BLaER1 treated with 17β-estradiol and CSF1 and Interleukin-3, amounts not matched to agents 10 nM and 100 nM (cell line): Measurements from ENCODE around the gene ARMC9.
A peak's percentile ranks its signal among the peaks of the same experiment; 100 is the strongest.

Experiments
- H3K27ac ChIP-seq, 11 experiments: shearing (Covaris generic); formaldehyde crosslinking; 2 replicates each; pipeline ENCODE4 v1.8.1; 2022
- H3K27me3 ChIP-seq, 11 experiments: shearing (Covaris generic); formaldehyde crosslinking; 2 replicates each; pipeline ENCODE4 v1.8.1; 2022
- H3K36me3 ChIP-seq, 11 experiments: shearing (Covaris generic); formaldehyde crosslinking; 2 replicates each; pipeline ENCODE4 v1.8.1; 2022
- H3K4me1 ChIP-seq, 10 experiments: shearing (Covaris generic); formaldehyde crosslinking; 2 replicates each; pipeline ENCODE4 v1.8.1; 2022
- H3K4me2 ChIP-seq, 11 experiments: shearing (Covaris generic); formaldehyde crosslinking; 2 replicates each; pipeline ENCODE4 v1.8.1; 2022
- H3K4me3 ChIP-seq, 10 experiments: shearing (Covaris generic); formaldehyde crosslinking; 2 replicates each; pipeline ENCODE4 v1.8.1; 2022
- H3K9ac ChIP-seq, 11 experiments: shearing (Covaris generic); formaldehyde crosslinking; 2 replicates each; pipeline ENCODE4 v1.8.1; 2022
- H3K9me3 ChIP-seq, 11 experiments: shearing (Covaris generic); formaldehyde crosslinking; replicated peaks in 1 of 11; 2 replicates each; pipeline ENCODE4 v1.8.1; 2022
- H4K20me1 ChIP-seq, 11 experiments: shearing (Covaris generic); formaldehyde crosslinking; 2 replicates each; pipeline ENCODE4 v1.8.1; 2022
- Cebpa-rat ChIP-seq, 11 experiments: shearing (Covaris generic); IDR thresholded peaks; 2 replicates each; pipeline ENCODE4 v1.8.1; 2022

The ARMC9 gene, protein sequence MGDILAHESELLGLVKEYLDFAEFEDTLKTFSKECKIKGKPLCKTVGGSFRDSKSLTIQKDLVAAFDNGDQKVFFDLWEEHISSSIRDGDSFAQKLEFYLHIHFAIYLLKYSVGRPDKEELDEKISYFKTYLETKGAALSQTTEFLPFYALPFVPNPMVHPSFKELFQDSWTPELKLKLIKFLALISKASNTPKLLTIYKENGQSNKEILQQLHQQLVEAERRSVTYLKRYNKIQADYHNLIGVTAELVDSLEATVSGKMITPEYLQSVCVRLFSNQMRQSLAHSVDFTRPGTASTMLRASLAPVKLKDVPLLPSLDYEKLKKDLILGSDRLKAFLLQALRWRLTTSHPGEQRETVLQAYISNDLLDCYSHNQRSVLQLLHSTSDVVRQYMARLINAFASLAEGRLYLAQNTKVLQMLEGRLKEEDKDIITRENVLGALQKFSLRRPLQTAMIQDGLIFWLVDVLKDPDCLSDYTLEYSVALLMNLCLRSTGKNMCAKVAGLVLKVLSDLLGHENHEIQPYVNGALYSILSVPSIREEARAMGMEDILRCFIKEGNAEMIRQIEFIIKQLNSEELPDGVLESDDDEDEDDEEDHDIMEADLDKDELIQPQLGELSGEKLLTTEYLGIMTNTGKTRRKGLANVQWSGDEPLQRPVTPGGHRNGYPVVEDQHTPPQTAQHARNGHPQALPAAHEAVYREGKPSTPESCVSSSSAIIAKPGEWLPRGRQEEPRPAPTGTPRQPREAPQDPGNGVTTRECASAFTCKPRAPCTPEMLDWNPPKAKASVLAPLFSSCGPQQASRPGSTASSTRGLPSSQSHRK

DNA sequence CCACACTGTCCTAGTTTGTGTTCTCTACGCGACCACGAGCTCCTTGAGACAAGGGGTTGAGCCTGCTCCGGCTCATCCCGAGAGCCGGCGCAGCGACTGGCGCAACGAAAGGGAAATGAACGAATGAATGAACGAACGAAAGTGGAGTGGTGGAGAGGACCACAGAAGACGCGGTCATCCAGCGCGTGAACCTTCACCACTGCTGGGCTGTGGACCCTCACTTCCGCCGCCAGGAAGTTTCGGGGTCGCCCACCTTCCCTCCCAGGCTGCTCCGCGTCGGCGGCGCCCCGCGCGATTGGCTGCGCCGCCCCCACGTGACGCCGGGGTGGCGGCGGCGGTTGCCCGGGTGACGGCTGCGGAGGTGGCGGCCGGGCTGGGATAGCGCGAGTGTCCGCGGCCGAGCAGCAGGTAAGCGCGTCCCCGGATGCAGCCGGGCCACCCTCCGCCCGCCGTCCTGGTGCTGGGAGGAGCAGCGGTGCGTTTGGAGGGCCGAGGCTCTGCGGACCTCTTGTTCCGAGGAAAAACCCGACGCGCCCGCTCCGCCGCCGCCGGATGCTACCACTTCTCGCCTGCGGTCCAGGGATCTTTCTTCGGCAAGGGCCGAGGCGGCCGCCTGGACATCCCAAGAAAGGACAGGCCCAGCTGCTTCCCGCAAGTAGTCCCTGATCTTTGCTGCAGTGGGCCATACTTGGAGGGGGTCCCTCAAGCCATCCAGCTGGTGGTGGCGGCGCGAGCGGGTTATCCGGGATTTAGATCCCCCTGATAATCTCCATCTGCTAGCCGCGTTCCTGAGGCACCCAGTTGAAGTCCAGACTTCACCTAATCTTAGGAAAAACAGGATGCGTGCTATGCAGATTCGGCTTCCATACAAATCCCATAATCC, at the start of gene ARMC9:
Gene ARMC9, plus strand, starts transcription at position 341 of the 883 bp plus-strand sequence. CDS start 7,608 bp downstream, outside the sequence.
- H3K9me3 ChIP-seq: peaks cover 0 to 6% (median 0%) of the 10 kb centered on the region in 11 experiments; a peak in 1 of 22 replicates
- H3K27me3 ChIP-seq: no peaks in the 10 kb centered on the region
- no peaks in the 10 kb centered on the region for H3K36me3 ChIP-seq
- H3K4me3 ChIP-seq: peak within 1 kb of the TSS; percentile 62 to 81 (median 76)
- no peaks in the 10 kb centered on the region for H4K20me1 ChIP-seq
- TF ChIP-seq Cebpa-rat (IDR thresholded peaks at IDR 0.05): no peak
- peaks cover 13 to 25% (median 14%) of the 10 kb centered on the region in 10 experiments; a peak in 19 of 20 replicates for H3K4me1 ChIP-seq
- H3K9ac ChIP-seq: peak within 1 kb of the TSS; percentile 54 to 79 (median 70)
- H3K4me2 ChIP-seq: peak within 1 kb of the TSS; percentile 82 to 97 (median 94)
- peak within 1 kb of the TSS in 9 of 11 experiments; percentile 23 to 63 (median 40); a peak in 19 of 22 replicates for H3K27ac ChIP-seq

DNA sequence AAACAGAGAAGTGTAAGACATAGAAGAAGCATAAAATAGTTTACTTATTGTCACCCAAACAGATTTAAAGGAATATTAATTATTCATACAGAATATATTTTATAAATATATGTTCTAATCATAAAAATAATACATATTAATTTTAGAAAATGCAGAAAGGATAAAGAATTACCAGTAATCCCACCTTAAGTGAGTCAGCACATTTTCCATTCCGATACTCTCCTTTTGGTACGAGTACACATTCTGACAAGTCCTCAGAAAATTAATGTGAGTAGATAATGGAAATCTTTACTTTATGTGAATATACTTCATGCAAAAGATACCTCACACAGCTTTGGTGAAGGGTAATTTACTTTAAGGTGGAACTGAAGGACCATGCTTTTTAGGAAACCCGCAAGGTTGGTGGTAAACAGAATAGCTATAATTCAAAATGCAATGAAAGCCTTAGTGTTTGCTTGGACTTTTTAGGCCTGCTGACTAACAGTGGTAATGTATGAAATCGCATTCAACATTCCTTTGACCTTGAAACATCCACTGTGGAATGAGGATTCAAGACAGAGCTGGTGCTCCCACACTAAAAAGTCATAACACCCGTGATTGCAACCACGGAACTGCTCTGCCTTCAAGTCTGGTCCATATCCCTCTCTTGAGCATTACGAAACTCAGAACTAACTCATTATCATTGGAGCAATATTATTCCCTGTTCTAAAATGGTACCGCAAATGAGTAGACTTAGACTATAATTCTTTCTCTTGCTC, 45.5 kb upstream of the ARMC9 start:
- 0 out of 22 replicates have a peak, but pooled peaks cover 0 to 9% (median 0%) of the 10 kb centered on the region in 11 experiments for H4K20me1 ChIP-seq
- no peak overlapping the region for H3K4me3 ChIP-seq
- peaks cover 62 to 99% (median 81%) of the 10 kb centered on the region in 11 experiments for H3K36me3 ChIP-seq
- H3K27ac ChIP-seq: no peak overlapping the region
- no peak for TF ChIP-seq Cebpa-rat (IDR thresholded peaks at IDR 0.05)
- no peak overlapping the region for H3K4me2 ChIP-seq
- no peaks in the 10 kb centered on the region for H3K27me3 ChIP-seq
- H3K9ac ChIP-seq: no peak overlapping the region
- H3K9me3 ChIP-seq: no peaks in the 10 kb centered on the region
- peaks cover 0 to 20% (median 0%) of the 10 kb centered on the region in 10 experiments; a peak in 4 of 20 replicates for H3K4me1 ChIP-seq

DNA sequence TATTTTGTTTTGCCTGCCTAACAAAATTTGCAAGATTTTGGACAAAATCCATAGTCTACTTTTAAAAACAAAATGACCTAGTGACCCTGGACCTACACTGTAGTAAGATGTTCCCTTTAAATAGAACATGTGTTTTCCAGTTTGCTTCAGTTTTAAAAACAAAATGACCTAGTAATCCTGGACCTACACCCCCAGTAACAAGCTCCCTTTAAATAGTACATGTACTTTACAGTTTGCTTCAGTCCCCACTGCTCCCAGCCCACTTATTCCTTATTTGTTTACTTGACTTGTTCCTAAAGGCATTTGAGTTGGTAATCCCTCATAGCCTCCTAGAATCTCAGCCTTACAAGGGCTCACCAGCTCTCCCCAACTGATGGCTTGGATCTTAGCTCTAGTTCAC, 39.1 kb upstream of the ARMC9 start:
- peak overlapping the region in 1 of 11 experiments; percentile 50; a peak in 2 of 22 replicates for H3K27ac ChIP-seq
- H4K20me1 ChIP-seq: peaks cover 0 to 13% (median 0%) of the 10 kb centered on the region in 11 experiments; a peak in 1 of 22 replicates
- no peaks in the 10 kb centered on the region for H3K9me3 ChIP-seq
- peak overlapping the region in 1 of 11 experiments; percentile 57; a peak in 2 of 22 replicates for H3K4me2 ChIP-seq
- H3K4me3 ChIP-seq: no peak overlapping the region
- TF ChIP-seq Cebpa-rat (IDR thresholded peaks at IDR 0.05): no peak
- H3K27me3 ChIP-seq: no peaks in the 10 kb centered on the region
- H3K36me3 ChIP-seq: peaks cover 24 to 99% (median 83%) of the 10 kb centered on the region in 11 experiments
- no peak overlapping the region for H3K9ac ChIP-seq
- H3K4me1 ChIP-seq: peaks cover 0 to 77% (median 0%) of the 10 kb centered on the region in 10 experiments; a peak in 5 of 20 replicates

DNA sequence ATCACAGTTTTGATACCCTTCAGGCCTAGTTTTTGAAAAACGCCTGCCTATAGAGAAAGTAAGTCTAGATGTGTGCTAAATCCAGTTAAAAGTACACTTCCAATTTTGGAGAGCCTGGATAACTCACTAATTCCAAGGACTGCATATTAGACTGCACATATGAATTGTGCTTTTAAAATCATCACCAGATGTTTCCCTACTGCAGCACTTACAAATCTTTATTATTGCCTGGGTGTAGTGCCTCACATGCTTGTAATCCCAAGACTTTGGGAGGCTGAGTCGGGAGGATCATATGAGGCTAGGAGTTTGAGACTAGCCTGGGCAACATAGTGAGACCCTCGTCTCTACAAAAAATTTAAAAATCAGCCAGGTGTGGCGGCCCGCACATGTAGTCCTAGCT, 37.7 kb upstream of the ARMC9 start:
- peaks cover 23 to 97% (median 86%) of the 10 kb centered on the region in 11 experiments for H3K36me3 ChIP-seq
- no peak overlapping the region; a peak in 1 of 22 replicates for H3K9ac ChIP-seq
- no peak for TF ChIP-seq Cebpa-rat (IDR thresholded peaks at IDR 0.05)
- H3K4me2 ChIP-seq: peak overlapping the region in 2 of 11 experiments; percentile 69 to 76; a peak in 5 of 22 replicates
- H3K27ac ChIP-seq: peak overlapping the region in 2 of 11 experiments; percentile 82 to 87; a peak in 5 of 22 replicates
- peaks cover 0 to 89% (median 0%) of the 10 kb centered on the region in 10 experiments; a peak in 5 of 20 replicates for H3K4me1 ChIP-seq
- no peak overlapping the region for H3K4me3 ChIP-seq
- peaks cover 0 to 13% (median 0%) of the 10 kb centered on the region in 11 experiments; a peak in 1 of 22 replicates for H4K20me1 ChIP-seq
- no peaks in the 10 kb centered on the region for H3K27me3 ChIP-seq
- no peaks in the 10 kb centered on the region for H3K9me3 ChIP-seq

DNA sequence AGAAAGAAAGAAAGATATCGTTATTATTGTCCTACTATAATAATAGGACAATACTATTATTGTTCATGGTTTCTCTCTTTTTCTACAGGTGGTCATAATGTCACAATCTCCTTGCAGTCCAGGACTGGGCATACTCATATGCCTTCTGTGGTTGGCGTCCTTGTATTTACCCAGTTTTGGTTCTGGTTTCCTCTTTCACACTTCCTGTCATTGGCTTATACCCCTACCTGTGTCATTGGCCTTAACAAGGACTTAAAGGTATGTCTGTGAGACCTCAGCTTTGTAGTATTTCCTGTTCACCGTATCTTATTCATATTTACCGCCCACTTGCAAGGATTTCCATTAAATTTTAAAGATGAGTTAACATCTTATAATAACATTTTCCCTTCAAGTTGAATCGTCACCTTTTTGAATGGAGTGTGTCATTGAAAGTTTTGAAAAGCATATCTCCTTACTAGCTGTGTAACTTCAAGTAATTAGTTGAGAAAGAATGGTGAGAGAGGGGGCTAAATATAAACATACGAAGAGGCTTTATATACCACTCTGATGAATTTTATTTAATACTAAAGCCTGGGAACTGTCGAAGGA, 37.1 kb upstream of the ARMC9 start:
- no peak for TF ChIP-seq Cebpa-rat (IDR thresholded peaks at IDR 0.05)
- Histone ChIP-seq H3K4me3 (no peak overlapping the region), H3K4me1 (peaks cover 0 to 90% (median 0%) of the 10 kb centered on the region in 10 experiments; a peak in 5 of 20 replicates), H3K9me3 (no peaks in the 10 kb centered on the region), H3K27ac (peak overlapping the region in 3 of 11 experiments; percentile 47 to 87 (median 82); a peak in 6 of 22 replicates), H3K9ac (peak overlapping the region in 2 of 11 experiments; percentile 28 to 58; a peak in 2 of 22 replicates), H3K27me3 (no peaks in the 10 kb centered on the region), H3K36me3 (peaks cover 30 to 97% (median 90%) of the 10 kb centered on the region in 11 experiments), H4K20me1 (peaks cover 0 to 13% (median 0%) of the 10 kb centered on the region in 11 experiments; a peak in 1 of 22 replicates), H3K4me2 (peak overlapping the region in 2 of 11 experiments; percentile 69 to 76; a peak in 4 of 22 replicates)

DNA sequence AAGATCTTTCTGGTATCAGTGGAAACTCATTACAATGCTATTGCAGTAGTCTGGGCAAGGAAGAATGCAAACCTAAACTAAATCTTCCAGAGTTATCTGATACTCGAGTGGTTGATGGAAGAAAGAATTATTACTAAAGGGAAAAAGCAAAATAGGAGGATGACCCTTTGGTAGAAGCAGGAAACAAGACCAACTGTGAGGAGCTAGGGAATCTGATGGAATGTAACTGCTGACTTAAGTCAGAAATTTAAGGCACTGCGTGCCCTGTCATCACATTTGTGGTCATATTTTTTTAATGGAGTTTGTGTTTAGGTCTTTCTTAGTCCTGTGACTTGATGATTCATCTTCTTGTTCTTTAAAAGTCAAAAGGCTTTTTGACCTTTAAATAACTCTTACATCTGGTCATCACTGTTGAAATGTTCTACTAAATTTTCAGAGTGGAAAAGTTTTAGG, 36.5 kb upstream of the ARMC9 start:
- H3K27ac ChIP-seq: peak overlapping the region in 3 of 11 experiments; percentile 47 to 87 (median 82); a peak in 7 of 22 replicates
- no peak for TF ChIP-seq Cebpa-rat (IDR thresholded peaks at IDR 0.05)
- H3K27me3 ChIP-seq: no peaks in the 10 kb centered on the region
- no peak overlapping the region for H3K4me3 ChIP-seq
- H3K4me2 ChIP-seq: peak overlapping the region in 2 of 11 experiments; percentile 69 to 76; a peak in 4 of 22 replicates
- peak overlapping the region in 3 of 11 experiments; percentile 31 to 62 (median 58); a peak in 3 of 22 replicates for H3K9ac ChIP-seq
- H3K9me3 ChIP-seq: no peaks in the 10 kb centered on the region
- H3K36me3 ChIP-seq: peaks cover 35 to 98% (median 94%) of the 10 kb centered on the region in 11 experiments
- peaks cover 0 to 92% (median 0%) of the 10 kb centered on the region in 10 experiments; a peak in 5 of 20 replicates for H3K4me1 ChIP-seq
- peaks cover 0 to 13% (median 0%) of the 10 kb centered on the region in 11 experiments; a peak in 1 of 22 replicates for H4K20me1 ChIP-seq

DNA sequence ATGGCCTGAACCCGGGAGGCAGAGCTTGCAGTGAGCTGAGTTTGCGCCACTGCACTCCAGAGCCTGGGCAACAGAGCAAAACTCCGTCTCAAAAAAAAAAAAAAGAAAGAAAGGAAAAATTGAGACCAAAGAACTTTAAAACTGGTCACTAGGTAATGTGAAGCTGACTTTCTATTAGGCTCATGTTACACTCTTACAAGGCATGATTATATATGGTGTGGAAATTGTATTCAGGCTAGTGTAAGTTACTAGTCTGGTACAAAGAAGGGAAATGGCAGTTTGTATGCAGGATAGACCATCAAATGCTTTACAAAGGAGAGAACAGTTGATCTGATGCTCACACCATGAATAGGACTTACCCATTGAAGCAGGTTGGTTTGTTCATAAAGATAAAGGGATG, 35.4 kb upstream of the ARMC9 start:
- peaks cover 43 to 98% (median 94%) of the 10 kb centered on the region in 11 experiments for H3K36me3 ChIP-seq

More for the DNA sequence above, 35.4 kb upstream of the ARMC9 start:
- Histone ChIP-seq H4K20me1 (peaks cover 0 to 13% (median 0%) of the 10 kb centered on the region in 11 experiments; a peak in 1 of 22 replicates), H3K4me1 (peaks cover 0 to 92% (median under 1%) of the 10 kb centered on the region in 10 experiments; a peak in 10 of 20 replicates), H3K4me2 (peak overlapping the region in 2 of 11 experiments; percentile 69 to 76; a peak in 4 of 22 replicates), H3K27ac (peak overlapping the region in 3 of 11 experiments; percentile 47 to 87 (median 82); a peak in 5 of 22 replicates), H3K27me3 (no peaks in the 10 kb centered on the region), H3K9me3 (no peaks in the 10 kb centered on the region), H3K4me3 (no peak overlapping the region), H3K9ac (no peak overlapping the region)
- no peak for TF ChIP-seq Cebpa-rat (IDR thresholded peaks at IDR 0.05)
